ENCODE measurements around the gene C17orf50.

Gene C17orf50

DNA sequence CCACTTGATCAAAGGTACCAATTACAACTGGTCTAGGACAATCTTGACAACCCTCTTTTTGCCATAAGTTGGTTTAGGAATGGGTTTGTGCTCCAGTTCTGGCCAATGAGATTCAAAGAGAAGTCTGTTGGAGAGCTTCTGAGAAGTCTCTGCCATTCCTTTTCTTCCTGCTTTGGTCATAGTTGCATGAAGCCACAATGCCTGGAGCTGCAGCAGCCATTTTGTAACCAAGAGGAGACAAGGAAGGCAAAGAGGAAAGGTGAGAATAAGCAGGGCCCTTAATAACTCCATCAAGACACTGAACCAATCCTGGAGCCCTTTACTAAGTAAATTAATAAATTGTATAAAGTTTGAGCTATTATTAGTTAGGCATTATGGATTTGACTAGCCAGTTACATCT is 3.4 kb upstream of the C17orf50 start:
- DNase-seq, result no peak

GRCh38 chr17:35761601-35762000 is 914 bp downstream of the C17orf50 start:
- no peak for DNase-seq

DNA sequence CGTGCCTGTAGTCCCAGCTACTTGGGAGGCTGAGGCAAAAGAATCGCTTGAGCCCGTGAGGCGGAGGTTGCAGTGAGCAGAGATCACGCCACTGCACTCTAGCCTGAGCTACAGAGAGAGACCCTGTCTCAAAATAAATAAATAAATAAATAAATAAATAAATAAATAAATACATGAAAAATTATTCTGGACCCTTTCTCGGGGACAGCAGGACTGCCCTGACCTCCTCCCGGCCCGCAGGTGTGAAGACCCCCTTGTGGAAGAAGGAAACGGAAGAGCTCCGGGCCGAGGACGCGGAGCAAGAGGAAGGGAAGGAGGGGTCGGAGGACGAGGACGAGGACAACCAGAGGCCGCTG is 3.1 kb downstream of the C17orf50 start:
- DNase-seq, result no peak

DNA sequence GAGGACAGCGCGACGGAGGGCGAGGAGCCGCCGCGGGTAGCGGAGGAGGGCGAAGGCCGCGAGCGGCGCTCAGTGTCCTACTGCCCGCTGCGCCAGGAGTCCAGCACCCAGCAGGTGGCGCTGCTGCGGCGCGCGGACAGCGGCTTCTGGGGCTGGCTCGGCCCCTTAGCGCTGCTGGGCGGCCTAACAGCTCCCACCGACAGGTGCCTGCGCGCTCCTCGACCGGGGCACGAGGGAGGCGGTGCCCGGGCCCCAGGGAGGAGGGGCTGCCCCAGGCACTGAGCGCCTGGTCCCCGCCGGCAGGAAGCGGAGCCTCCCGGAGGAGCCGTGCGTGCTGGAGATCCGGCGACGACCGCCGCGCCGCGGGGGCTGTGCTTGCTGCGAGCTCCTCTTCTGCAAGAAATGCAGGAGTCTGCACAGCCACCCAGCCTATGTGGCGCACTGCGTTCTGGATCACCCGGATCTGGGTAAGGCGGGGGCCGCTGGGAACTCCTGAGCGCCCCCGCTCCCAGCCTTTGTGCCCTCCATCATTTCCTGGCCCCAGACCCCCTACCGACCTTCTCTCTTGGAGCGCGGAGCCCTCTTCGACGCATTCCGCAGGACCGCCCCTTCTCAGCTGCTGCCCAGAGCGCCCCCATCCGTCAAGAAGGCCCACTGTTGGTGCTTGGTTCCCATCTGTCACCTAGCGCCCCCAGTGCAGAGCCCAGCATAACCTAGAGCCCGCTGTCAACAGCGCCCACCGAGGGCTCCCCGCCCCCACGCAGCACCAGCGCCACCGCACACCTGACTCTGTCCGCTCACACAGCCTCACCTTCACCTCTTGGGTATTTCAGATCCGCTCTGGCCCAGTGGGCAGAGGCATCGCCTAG is 3.7 kb downstream of the C17orf50 start:
- DNase-seq, result peak; percentile 74

DNA sequence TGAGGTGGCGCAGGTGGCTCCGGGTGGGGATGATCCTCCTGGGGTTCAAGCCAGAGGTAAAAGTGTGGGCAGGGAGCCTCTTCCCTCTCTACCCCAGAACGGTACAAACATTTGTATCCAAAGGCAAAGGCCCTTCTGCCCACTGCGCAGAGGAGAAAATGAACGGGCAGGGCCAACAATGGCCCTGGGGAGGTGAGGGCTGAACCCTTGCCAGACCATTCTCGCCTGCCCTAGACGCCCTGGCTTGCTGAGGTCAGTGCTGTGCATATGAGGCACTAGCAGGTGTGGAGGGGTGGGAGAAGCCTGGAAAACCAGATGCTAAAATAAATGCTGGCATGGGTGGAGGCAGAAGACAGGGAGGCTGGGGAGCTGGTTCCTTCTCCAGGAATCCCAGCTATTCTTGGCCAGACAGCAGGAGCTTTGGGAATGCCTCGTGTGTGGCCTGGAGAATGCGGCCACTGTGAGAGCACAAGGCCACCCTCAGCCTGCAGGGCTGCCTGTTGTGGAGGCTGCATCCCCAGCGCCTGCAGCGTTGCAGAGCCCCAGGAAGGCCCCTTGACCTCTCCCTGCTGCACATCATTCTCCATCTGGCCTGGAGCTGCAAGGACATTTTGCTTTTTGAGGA is 4.5 kb downstream of the C17orf50 start:
- no peak for DNase-seq

- DNase-seq, result no peak
These were observed 5.2 kb downstream of the C17orf50 start for GRCh38 chr17:35765756-35766488.

GRCh38 chr17:35766489-35766877 is 5.8 kb downstream of the C17orf50 start:
- DNase-seq, result no peak

GRCh38 chr17:35766903-35767510 is 6.3 kb downstream of the C17orf50 start:
- no peak for DNase-seq

DNA sequence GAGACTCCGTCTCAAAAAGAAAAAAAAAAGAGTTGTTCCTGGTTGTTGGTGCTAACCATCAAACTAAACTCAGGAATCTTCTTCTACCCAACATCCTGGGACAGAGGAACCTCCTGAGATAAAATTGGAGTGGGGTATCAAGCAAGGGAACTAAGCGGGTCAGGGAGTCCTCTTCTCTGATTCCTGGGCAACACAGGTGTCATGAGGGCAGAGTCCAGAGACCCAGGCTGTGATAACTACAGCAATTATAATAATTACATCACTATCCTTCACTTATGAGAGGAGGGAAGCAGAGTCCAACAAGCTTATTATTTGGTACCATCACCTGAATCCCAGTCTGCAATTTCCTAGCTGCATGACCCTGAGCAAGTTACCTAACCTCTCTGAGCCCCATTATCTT is 8.1 kb downstream of the C17orf50 start:
- no peak for DNase-seq

GRCh38 chr17:35769895-35770486 is 9.3 kb downstream of the C17orf50 start:
- DNase-seq, result no peak

- DNase-seq, result no peak
These were observed 12.4 kb downstream of the C17orf50 start for GRCh38 chr17:35773129-35773528.

DNA sequence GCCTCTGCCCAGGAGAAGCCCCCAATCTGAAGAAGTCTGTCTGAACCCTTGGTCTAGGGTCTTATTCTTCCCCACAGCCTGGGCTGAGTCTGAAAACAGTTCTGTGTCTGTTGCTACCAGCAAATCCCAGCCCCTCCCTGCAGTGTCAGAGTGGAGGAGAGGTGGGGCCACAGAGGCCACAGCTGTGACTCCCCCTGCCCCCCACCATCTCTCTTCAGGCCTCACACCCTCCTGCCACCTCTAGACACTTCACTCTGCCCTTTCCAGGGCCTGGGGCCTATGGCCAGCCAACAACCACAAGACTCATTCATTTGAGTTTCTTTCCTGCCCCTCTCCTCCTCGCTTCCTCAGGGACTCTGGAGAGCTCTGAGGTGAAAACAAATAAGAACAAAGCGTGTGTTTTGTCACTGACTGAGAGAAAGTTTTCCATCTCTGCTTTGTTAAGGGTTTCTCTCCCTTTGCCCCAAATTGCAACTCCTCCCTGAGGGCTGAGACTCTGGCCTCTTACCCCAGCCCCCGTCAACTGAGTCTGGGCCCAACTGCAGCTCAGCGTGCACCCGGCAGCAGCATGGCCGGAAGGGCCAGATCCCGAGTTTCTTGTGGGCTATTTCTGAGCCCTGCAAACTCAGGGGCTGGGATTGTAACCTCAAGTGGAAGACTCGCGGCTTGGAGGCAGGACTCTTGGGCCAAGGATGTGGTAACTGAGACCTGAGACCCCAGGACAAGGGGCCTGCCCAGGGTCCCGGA is 13.2 kb downstream of the C17orf50 start:
- no peak for DNase-seq

- DNase-seq, result no peak
These were observed 13.8 kb downstream of the C17orf50 start for GRCh38 chr17:35774499-35774898.

DNA sequence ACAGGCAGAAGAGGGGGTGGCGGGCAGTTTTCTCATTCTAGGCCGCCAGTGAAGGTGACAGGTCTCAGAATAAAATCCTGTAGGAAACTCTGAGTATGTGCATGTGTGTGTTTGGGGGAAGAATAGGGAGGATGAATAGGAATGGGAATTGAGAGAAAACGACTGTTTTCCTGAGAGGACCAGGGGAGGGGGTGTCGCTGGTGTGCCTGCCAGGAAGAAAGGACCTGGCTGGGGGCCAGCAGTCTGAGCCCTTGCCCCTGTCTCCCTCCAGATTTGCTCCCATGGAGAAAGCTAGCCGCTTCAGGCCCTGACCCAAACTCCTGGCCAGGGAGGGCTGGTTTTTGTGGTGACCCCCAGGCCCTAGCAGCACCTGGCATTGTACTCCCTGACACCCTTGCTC is 14.4 kb downstream of the C17orf50 start:
- no peak for DNase-seq

DNA sequence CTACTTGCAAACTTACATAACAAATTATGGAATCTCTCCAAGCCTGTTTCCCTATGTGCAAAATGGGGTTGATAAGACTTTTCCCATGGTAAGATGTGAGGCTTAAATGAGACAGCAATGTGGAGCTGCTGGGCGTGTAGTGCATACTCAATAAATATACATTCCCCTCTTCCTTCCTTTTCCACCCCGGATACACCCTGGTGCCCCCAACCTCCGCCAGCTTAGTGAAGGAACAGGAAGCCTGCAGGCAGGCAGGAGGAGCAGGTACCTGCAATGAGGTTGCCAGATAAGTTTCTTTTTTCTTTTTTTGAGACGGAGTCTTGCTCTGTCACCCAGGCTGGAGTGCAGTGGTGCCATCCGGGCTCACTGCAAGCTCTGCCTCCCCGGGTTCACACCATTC is 14.9 kb downstream of the C17orf50 start:
- no peak for DNase-seq

GRCh38 chr17:35778641-35779196 is 18.0 kb downstream of the C17orf50 start:
- DNase-seq, result no peak

GRCh38 chr17:35780950-35781349 is 20.3 kb downstream of the C17orf50 start:
- no peak for DNase-seq

DNA sequence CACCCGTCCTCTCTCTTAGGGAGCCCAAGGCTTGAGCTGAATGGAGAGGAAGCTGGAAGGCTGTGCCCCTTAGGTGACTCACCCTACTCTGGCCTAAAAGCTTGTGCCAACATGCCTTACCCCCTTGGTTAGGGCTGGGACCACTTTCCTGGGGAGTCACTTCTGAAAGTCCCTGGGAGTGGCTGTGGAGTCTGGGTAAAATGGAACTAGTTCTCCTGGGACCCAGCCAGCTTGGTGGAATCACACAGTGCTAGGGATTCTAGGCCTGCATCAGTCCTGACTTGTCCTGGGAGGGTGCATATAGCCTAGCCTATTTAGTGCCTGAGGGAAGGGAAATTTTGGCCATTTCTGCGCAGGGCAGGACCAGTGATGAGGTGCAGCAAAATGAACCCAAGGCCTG is 24.2 kb downstream of the C17orf50 start:
- no peak for DNase-seq

DNA sequence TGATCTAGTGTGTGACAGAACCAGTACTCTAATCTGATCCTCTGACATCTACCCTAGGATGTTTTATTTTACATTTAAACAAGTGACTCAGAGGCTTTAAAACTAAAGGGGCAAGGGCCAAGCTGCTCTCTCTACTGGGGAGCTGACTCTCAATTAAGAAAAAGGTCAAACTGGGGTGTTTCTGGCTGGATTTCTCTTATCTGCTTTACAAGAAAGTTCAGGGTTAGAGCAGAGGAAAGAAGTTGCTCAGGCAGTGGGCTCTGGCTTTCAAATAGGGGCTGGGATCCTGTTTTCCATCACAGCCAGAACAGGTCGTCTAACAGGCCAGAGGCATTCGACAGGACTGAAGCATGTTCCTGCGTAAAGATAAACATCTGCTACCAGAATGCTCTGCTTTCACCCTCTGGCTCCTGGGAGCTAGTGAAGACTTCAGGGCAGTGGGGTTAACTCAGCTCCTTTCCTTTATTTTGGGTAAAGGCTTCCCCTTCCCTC is 26.3 kb downstream of the C17orf50 start:
- DNase-seq, result no peak

GRCh38 chr17:35788477-35789368 is 28.0 kb downstream of the C17orf50 start:
- no peak for DNase-seq

GRCh38 chr17:35790841-35791240 is 30.2 kb downstream of the C17orf50 start:
- no peak for DNase-seq

All from activated gamma-delta T cell (primary cell).